ENCODE results near the gene ZCCHC14. TPM values are rescaled to one million over a fixed set of nuclear protein-coding genes. Genes with fewer than 3 reads are reported as not detected.
A peak's percentile ranks its signal among the peaks of the same experiment; 100 is the strongest.
"Not testable (repeated sequence)": the region's sequence is repeated elsewhere in the genome, so short reads cannot be mapped to it uniquely, and the experiment has no call there.

Gene ZCCHC14
- total RNA-seq, 1 experiment from 2014 or later, result 4.4 TPM

GRCh38 chr16:87482266-87482665 lies 10.6 kb downstream of the ZCCHC14 start:
- no peak for DNase-seq (ENCODE audit: low read depth)

DNA sequence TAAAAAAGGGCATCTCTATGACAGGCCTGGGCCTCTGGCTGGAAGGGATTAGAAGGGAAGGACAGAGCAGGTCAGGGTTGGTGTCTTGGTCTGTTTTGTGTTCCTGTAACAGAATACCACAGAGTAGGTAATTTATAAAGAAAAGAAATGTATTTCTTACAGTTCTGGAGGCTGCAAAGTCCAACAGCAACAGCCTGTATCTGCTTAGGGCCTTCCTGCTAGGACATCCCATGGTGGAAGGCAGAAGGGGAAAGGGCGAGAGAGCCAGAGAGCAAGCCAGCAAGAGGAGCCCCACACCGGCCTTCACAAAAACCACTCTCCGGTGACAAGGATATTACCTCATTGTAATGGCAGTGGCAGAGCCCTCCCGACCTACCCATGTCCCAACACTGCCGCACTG lies 11.1 kb downstream of the ZCCHC14 start:
- DNase-seq (ENCODE audit: low read depth), result not testable (repeated sequence)

- DNase-seq (ENCODE audit: low read depth), result peak; percentile 49
These were observed 15.4 kb downstream of the ZCCHC14 start for GRCh38 chr16:87477209-87477981.

DNA sequence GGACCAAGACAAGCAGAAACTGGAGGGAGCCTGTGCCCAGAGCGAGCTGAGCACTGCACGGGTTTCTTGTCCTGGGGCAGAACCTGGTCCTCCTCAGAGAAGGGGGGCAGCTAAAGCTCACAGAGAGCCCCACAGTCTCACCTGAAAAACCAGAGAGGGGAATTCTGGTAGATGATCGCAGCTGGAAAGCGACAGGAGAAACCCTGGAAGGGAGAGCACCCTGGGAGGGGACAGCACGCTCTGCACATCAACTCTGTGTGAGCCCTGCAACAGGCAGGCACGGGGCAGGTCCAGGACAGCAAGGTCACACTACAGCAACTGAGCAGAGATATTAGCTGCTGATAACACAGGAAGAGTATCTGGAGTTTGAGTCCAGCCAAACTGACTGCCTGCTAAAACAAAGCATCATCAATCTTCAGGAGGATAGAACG lies 18.2 kb downstream of the ZCCHC14 start:
- DNase-seq (ENCODE audit: low read depth), result no peak

DNA sequence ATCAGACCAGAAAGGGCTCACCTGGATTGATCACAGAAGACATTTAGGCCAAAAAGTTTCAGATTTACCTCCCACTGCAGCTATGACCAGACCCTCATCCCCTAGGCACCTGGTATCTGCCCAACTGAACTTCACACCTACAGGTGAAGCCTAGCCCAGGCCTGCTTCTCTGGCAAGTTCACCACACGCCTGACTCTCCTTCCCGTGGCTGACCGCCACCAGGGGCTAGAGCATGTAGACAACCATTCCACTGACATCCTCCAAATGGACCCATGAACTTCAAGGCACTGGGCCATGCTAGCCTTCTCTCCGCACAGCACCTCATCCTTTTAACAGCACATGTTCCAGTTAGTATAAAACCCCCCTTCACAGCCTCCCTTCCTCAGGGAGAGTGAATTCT lies 18.8 kb downstream of the ZCCHC14 start:
- no peak for DNase-seq (ENCODE audit: low read depth)

DNA sequence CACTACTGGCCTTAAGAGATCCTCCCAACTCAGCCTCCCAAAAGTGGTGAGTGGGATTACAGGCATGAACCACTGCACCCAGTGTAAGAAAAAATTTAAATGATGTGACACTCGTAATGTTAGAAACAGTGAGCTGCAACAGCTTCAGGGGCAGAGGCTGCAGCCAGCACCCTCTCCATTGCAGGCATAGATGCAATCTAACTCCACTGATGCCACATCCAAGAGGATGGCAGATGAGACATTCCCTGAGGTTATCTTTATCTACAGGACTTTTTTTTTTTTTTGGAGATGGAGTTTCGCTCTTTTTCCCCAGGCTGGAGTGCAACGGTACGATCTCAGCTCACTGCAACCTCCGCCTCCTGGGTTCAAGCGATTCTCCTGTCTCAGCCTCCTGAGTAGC lies 19.9 kb downstream of the ZCCHC14 start:
- no peak for DNase-seq (ENCODE audit: low read depth)

- DNase-seq (ENCODE audit: low read depth), result no peak
These were observed 20.6 kb downstream of the ZCCHC14 start for GRCh38 chr16:87472142-87472778.

DNA sequence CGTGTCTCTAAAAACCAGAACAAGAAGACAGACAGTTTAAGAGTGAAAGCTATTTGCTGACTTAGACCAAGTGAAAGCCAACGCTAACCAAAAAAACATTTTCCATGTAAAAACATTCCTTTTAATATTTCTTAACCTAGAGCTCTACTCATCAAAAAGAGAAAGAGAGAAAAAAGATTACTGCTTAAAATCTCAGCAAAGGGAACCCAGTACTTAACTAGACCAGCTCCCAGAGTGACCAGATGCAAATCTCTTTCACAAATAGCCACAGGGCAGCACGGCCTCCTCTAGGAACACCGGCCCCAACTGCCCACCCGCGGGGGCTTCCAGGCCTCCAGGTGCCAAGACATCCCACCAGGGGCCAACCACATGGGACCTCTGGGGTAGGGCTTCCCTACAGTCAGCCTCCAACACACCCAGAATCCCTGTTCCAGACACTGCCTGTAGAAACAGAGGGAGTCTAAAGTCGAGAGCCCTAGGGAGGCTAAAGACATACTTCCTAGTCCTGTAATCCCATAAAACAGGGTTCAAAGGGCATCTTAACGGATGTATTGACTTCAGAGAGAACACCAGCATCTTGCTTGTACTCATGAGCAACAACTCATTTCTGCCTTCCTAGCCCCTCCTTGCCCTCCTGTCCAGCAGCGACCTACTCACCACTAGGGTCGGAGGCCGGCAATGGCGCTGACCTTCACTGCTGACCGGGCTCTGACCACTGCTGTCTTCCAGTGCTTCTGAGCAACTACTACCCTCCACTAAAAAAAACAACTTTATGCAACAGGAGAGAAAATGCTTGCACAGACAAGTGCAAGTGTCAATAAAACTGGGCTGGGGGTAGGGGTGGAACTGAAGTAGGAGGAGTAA lies 21.3 kb downstream of the ZCCHC14 start:
- DNase-seq (ENCODE audit: low read depth), result no peak

DNA sequence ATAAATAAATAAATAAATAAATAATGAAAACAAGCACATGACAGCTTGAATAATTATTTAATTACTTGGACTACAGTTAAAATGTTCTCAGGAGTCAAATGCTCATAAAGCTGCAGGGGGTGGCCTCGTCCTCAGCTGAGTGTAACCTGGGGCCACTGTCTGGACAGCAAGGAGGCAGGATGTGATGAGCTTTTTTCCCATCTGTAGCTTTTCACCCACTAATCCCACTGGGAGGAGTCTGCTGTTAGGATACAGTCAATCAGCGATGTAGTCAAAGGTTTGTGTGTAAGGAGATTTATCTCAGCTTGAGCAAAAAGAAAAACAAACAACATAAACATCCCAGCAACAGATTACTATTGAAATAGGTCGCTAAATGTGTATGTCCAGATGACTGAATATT lies 22.5 kb downstream of the ZCCHC14 start:
- DNase-seq (ENCODE audit: low read depth), result no peak

GRCh38 chr16:87469169-87469568 lies 23.7 kb downstream of the ZCCHC14 start:
- no peak for DNase-seq (ENCODE audit: low read depth)

DNA sequence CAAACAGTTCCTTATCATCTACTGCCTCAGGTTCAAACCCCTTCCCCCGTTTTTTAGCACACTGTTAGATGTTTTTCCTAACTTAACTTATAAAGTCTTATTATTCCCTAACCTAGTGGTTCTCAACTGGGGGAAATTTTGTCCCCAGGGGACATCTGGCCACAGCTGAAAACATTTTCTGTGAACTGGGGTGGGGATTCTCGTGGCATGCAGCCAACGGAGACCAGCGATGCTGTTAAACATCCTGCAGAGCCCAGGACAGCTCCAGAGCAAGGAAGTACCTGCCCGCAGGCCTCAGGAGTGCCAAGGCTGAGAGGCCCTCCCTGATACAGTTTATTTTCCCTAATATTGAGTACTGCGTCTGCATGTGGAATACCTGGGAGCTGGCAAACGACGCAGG lies 24.3 kb downstream of the ZCCHC14 start:
- no peak for DNase-seq (ENCODE audit: low read depth)

DNA sequence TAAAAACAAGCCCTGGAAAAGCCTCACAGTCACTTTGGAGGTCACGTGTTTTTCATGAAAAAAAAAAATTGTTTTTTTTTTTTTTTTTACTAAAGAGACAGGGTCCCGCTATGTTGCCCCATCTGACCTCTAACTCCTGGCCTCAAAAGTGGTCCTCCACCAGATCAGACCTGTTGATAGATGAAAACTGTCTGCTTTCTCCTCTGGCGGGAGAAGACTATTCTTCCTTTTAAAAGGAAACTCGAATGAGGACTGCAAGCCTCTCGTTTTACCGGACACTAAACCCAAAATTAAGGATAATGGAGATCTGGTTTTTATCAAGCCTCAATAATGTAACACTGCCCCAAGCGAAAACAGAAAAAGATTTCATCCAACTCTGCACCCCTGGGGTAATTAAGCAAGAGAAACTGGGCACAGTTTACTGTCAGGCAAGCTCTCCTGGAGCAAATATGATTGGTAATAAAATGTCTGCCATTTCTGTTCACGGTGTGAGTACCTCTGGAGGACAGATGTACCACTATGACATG lies 25.8 kb downstream of the ZCCHC14 start:
- DNase-seq (ENCODE audit: low read depth), result no peak

DNA sequence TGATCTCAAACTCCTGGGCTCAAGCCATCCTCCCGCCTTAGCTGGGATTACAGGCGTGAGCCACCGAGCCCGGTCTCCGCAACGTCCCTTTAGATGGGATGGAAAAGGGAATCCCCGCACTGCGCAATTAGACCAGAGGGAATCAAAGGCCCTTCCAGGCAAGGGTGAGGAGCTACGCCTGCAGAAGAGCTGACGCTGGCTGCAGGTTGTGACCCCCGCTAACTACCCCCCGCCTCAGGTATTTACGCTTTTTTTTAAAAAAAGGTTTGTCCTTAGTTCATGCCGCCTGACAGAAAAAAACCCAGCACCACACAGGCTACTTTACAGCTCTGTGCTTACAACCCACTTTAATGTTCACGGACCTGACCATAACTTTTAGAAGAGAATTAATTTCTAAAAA lies 26.9 kb downstream of the ZCCHC14 start:
- DNase-seq (ENCODE audit: low read depth), result no peak

- DNase-seq (ENCODE audit: low read depth), result peak; percentile 77
These were observed 27.5 kb downstream of the ZCCHC14 start for GRCh38 chr16:87465306-87465705.

DNA sequence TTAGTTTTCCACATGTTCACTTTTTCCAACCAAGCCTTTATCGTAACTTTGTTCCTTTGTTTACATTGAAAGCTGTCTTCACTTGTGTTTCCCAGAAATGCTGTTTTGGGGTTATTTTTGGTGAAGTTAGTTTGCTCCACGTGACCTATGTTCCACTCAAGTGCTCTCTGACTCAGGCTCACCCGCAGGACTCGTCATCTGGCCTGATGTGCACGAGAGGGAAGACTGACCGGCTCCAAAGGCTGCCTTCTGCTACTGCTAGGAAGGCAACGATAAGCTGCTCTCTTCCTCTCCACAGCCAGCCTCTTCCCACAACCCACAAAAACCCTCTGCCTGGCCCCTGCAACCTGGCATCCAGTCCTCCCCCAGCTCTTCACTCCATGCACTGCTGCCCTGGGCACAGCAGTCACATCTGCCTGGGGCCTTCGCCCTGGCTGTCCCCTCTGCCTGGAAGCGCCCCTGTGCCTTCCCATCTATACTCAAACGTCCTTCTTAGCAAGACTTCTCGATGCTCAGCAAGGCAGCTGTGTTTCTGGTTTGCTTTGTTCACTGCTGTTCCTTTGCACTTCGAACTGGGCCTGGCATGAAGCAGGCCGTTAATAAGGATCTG lies 28.0 kb downstream of the ZCCHC14 start:
- peak; percentile 94 for DNase-seq (ENCODE audit: low read depth)

DNA sequence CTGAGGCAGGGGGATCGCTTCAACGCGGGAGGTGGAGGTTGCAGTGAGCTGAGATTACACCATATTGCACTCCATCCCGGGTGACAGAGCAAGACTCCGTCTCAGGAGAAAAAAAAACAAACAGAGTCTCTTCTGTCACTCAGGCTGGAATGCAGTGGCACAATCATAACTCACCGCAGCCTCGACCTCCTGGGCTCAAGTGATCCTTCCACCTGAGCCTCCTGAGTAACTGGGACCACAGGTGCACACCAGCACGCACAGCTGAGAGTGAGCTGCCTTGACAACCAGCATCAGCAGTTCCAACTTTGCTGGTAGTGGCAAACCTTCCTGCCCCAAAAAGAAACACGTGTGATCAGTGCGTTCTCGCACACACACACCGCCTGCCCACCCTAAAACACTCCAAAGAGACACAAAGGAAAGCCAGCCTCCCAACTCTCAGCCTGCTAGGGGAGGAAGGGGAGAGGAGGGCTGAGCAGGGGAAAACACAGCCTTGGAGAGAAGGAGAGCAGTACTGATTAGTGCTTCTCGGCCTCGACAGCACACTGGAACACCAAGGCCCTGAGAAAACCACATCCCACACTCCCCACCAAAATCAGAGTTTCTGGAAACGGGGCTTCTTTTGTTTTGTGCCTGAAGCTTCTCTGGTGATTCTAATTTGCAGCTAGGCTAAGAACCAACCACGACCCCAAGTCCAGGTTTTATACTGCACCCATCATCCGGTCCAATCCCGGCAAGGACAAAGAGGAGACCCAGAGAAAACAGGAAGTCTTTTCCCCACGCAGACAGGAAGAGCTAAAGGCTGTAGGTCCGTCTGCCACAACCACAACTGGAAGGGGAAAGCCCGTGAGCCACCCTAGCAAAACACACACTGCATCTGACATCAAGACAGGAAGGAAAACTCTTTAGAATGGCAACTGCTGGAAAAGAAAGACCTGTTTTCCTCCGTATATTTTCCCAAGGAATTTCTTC lies 28.8 kb downstream of the ZCCHC14 start:
- peak; percentile 74 for DNase-seq (ENCODE audit: low read depth)

- DNase-seq (ENCODE audit: low read depth), result no peak
These were observed 31.3 kb downstream of the ZCCHC14 start for GRCh38 chr16:87461466-87461991.

- no peak for DNase-seq (ENCODE audit: low read depth)
These were observed 31.9 kb downstream of the ZCCHC14 start for GRCh38 chr16:87460936-87461335.

GRCh38 chr16:87459833-87460232 lies 33.0 kb downstream of the ZCCHC14 start:
- no peak for DNase-seq (ENCODE audit: low read depth)

DNA sequence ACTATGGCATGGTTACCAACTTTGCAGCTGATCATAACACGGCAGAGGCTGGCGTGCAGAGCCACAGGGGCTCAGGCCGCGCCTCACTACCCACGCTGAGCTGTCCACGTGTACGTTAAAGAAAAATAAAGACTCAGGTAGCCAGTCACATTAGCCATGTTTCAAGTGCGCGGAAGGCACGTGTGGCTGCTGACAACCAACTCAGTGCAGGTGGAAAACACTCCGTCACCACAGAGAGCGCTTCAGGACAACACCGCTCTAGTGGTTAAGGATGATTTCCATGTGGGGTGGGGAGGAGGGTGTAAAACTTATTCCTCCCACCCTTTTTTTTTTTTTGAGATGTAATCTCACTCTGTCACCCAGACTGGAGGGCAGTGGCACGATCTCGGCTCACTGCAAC lies 33.8 kb downstream of the ZCCHC14 start:
- DNase-seq (ENCODE audit: low read depth), result no peak

All from LHCN-M2 (cell line).